22Rv1 (cell line): Measurements from ENCODE around the gene TIAM2.

Experiments
- ZFX ChIP-seq: fragments of 450-650 bp; IDR thresholded peaks from 2 replicates; pipeline ENCODE4 v1.6.1; 2017; ENCODE audit warnings: antibody characterized with exemption, borderline replicate concordance
- TF ChIP-seq, protein P1 (sequence below): fragments of 450-650 bp; IDR thresholded peaks from 2 replicates; pipeline ENCODE4 v1.5.1; 2017; ENCODE audit warnings: mild to moderate bottlenecking

DNA sequence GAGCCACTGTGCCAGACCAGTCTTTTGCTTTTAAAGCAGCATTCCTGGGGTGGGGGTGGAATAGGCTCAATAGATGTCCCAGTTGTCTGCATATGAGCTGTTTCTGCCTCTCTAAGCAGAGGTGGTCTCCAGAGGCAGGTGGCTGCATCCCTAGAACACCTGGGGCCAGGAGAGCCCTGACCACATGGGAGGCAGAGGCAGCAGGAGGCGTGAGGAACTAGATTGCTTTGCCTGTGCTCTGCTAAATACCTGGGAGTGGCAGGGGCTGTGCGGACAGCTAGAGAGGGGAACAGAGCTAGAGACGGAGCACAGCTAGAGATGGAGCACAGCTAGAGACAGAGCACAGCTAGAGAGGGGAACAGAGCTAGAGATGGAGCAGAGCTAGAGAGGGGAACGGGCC is 239.6 kb downstream of the TIAM2 start:
- TF ChIP-seq, protein P1, sequence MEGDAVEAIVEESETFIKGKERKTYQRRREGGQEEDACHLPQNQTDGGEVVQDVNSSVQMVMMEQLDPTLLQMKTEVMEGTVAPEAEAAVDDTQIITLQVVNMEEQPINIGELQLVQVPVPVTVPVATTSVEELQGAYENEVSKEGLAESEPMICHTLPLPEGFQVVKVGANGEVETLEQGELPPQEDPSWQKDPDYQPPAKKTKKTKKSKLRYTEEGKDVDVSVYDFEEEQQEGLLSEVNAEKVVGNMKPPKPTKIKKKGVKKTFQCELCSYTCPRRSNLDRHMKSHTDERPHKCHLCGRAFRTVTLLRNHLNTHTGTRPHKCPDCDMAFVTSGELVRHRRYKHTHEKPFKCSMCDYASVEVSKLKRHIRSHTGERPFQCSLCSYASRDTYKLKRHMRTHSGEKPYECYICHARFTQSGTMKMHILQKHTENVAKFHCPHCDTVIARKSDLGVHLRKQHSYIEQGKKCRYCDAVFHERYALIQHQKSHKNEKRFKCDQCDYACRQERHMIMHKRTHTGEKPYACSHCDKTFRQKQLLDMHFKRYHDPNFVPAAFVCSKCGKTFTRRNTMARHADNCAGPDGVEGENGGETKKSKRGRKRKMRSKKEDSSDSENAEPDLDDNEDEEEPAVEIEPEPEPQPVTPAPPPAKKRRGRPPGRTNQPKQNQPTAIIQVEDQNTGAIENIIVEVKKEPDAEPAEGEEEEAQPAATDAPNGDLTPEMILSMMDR: no peak
- no peak for TF ChIP-seq ZFX
